ENCODE data around the gene KLF16. TPM values are rescaled to one million over a fixed set of nuclear protein-coding genes. Genes with fewer than 3 reads are reported as not detected.
A peak's percentile ranks its signal among the peaks of the same experiment; 100 is the strongest.

Gene KLF16
- total RNA-seq, 1 donor from 2014 or later, result 7.2 TPM

GRCh38 chr19:1855040-1855827 lies 8.1 kb downstream of the KLF16 start:
- no peak for DNase-seq (ENCODE audit: low read depth)

- no peak for DNase-seq (ENCODE audit: low read depth)
Measured at GRCh38 chr19:1854542-1855039, 8.8 kb downstream of the KLF16 start.

- no peak for DNase-seq (ENCODE audit: low read depth)
Measured at GRCh38 chr19:1854039-1854541, 9.3 kb downstream of the KLF16 start.

- peak; percentile 54 for DNase-seq (ENCODE audit: low read depth)
Measured at GRCh38 chr19:1853295-1854038, 9.9 kb downstream of the KLF16 start.

- DNase-seq (ENCODE audit: low read depth), result no peak
Measured at GRCh38 chr19:1852581-1853128, 10.7 kb downstream of the KLF16 start.

- no peak for DNase-seq (ENCODE audit: low read depth)
Measured at GRCh38 chr19:1851654-1852580, 11.5 kb downstream of the KLF16 start.

- DNase-seq (ENCODE audit: low read depth), result no peak
Measured at GRCh38 chr19:1850809-1851653, 12.3 kb downstream of the KLF16 start.

- DNase-seq (ENCODE audit: low read depth), result no peak
Measured at GRCh38 chr19:1849886-1850398, 13.4 kb downstream of the KLF16 start.

GRCh38 chr19:1849132-1849474 lies 14.3 kb downstream of the KLF16 start:
- DNase-seq (ENCODE audit: low read depth), result no peak

- peak; percentile 78 for DNase-seq (ENCODE audit: low read depth)
Measured at GRCh38 chr19:1848399-1849131, 14.8 kb downstream of the KLF16 start, which contains the start of gene REXO1. TSS of gene REXO1 (minus strand) at chr19:1848483. CDS start at chr19:1848358, 125 bp downstream.

GRCh38 chr19:1847684-1848398 lies 15.5 kb downstream of the KLF16 start:
- DNase-seq (ENCODE audit: low read depth), result peak; percentile 15

- DNase-seq (ENCODE audit: low read depth), result peak; percentile 10
Measured at GRCh38 chr19:1847348-1847683, 16.1 kb downstream of the KLF16 start.

GRCh38 chr19:1846517-1847204 lies 16.7 kb downstream of the KLF16 start:
- DNase-seq (ENCODE audit: low read depth), result no peak

GRCh38 chr19:1845642-1846041 lies 17.7 kb downstream of the KLF16 start:
- DNase-seq (ENCODE audit: low read depth), result no peak

GRCh38 chr19:1845125-1845515 lies 18.3 kb downstream of the KLF16 start:
- no peak for DNase-seq (ENCODE audit: low read depth)

- no peak for DNase-seq (ENCODE audit: low read depth)
Measured at GRCh38 chr19:1844513-1845124, 18.8 kb downstream of the KLF16 start.

GRCh38 chr19:1843646-1844394 lies 19.6 kb downstream of the KLF16 start:
- no peak for DNase-seq (ENCODE audit: low read depth)

Measured in renal cortical epithelial cell (primary cell).